ENCODE results near the gene MCC.
A peak's percentile ranks its signal among the peaks of the same experiment; 100 is the strongest.

Gene MCC

GRCh38 chr5:113434889-113435288 is 53.4 kb downstream of the MCC start, which contains the start of gene TSSK1B:
Gene TSSK1B (minus strand): TSS chr5:113434989. CDS start chr5:113434839, 150 bp downstream.
- Histone ChIP-seq H3K27ac (no peak within 1 kb of the TSS), H3K4me3 (ENCODE audit: low read depth, low read length) (no peak within 1 kb of the TSS), H3K27me3 (ENCODE audit: insufficient read depth, low read depth, severe bottlenecking) (no peaks in the 10 kb centered on the region), H3K36me3 (no peaks in the 10 kb centered on the region), H3K9me3 (ENCODE audit: severe bottlenecking) (no peaks in the 10 kb centered on the region)
- TF ChIP-seq CTCF (IDR thresholded peaks at IDR 0.05; ENCODE audit: low read depth, low read length) = no peak
- DNase-seq = no peak

- H3K27me3 ChIP-seq (ENCODE audit: insufficient read depth, low read depth, severe bottlenecking) = no peaks in the 10 kb centered on the region
- no peaks in the 10 kb centered on the region for H3K9me3 ChIP-seq (ENCODE audit: severe bottlenecking)
- DNase-seq = no peak
- H3K4me3 ChIP-seq (ENCODE audit: low read depth, low read length) = no peak overlapping the region
- TF ChIP-seq CTCF (IDR thresholded peaks at IDR 0.05; ENCODE audit: low read depth, low read length) = no peak
- H3K36me3 ChIP-seq = no peaks in the 10 kb centered on the region
- H3K27ac ChIP-seq = no peak overlapping the region
These were observed 54.2 kb downstream of the MCC start for GRCh38 chr5:113433862-113434612.

GRCh38 chr5:113433071-113433470 is 55.2 kb downstream of the MCC start:
- no peaks in the 10 kb centered on the region for H3K36me3 ChIP-seq
- no peak for DNase-seq
- no peak overlapping the region for H3K27ac ChIP-seq
- TF ChIP-seq CTCF (IDR thresholded peaks at IDR 0.05; ENCODE audit: low read depth, low read length) = no peak
- no peak overlapping the region for H3K4me3 ChIP-seq (ENCODE audit: low read depth, low read length)
- H3K27me3 ChIP-seq (ENCODE audit: insufficient read depth, low read depth, severe bottlenecking) = no peaks in the 10 kb centered on the region
- no peaks in the 10 kb centered on the region for H3K9me3 ChIP-seq (ENCODE audit: severe bottlenecking)

- no peak overlapping the region for H3K27ac ChIP-seq
These were observed 60.2 kb downstream of the MCC start for GRCh38 chr5:113427871-113428574.

GRCh38 chr5:113425909-113426308 is 62.3 kb downstream of the MCC start:
- no peak for DNase-seq
- Histone ChIP-seq H3K27ac (no peak overlapping the region), H3K27me3 (ENCODE audit: insufficient read depth, low read depth, severe bottlenecking) (no peaks in the 10 kb centered on the region), H3K4me3 (ENCODE audit: low read depth, low read length) (no peak overlapping the region), H3K36me3 (no peaks in the 10 kb centered on the region), H3K9me3 (ENCODE audit: severe bottlenecking) (no peaks in the 10 kb centered on the region)
- no peak for TF ChIP-seq CTCF (IDR thresholded peaks at IDR 0.05; ENCODE audit: low read depth, low read length)

More at GRCh38 chr5:113427871-113428574, 60.2 kb downstream of the MCC start:
- Histone ChIP-seq H3K4me3 (ENCODE audit: low read depth, low read length) (no peak overlapping the region), H3K9me3 (ENCODE audit: severe bottlenecking) (no peaks in the 10 kb centered on the region), H3K36me3 (no peaks in the 10 kb centered on the region), H3K27me3 (ENCODE audit: insufficient read depth, low read depth, severe bottlenecking) (no peaks in the 10 kb centered on the region)
- no peak for DNase-seq
- 0 out of 2 replicates have a peak, but pooled peaks have one; percentile 11 for TF ChIP-seq CTCF (IDR thresholded peaks at IDR 0.05; ENCODE audit: low read depth, low read length)
